Kidney epithelial cell (primary cell): ENCODE data around the gene RBBP4. TPM values are rescaled to one million over a fixed set of nuclear protein-coding genes. Genes with fewer than 3 reads are reported as not detected.
"Not testable (repeated sequence)": the region's sequence is repeated elsewhere in the genome, so short reads cannot be mapped to it uniquely, and the experiment has no call there.

ENCODE experiments used
- DNase-seq: peaks from one replicate; pipeline ENCODE4 v3.0.0-alpha.2; 2010; ENCODE audit warnings: low read depth
- H3K27me3 ChIP-seq: 2 replicates; pipeline ENCODE4 v1.6.0; 2011; ENCODE audit warnings: low read length; ENCODE audit not compliant: control insufficient read depth, insufficient read depth
- H3K36me3 ChIP-seq: 2 replicates; pipeline ENCODE4 v1.5.1; 2011; ENCODE audit warnings: low read length; ENCODE audit not compliant: control insufficient read depth, insufficient read depth
- H3K4me3 ChIP-seq: 2 replicates; pipeline ENCODE4 v1.5.1; 2011; ENCODE audit warnings: low read depth, mild to moderate bottlenecking, control low read depth, low read length
- total RNA-seq: library from RNA; depleted of rRNA; stranded (reverse); fragments of >200 nt; gene quantifications from 2 replicates; pipeline ENCODE4 v1.2.3, GENCODE V29; 2015
- TF ChIP-seq, protein P1 (sequence below): IDR thresholded peaks from 2 replicates; pipeline ENCODE4 v1.5.1; 2011; ENCODE audit warnings: mild to moderate bottlenecking, moderate library complexity, low read length, control low read depth, inconsistent platforms; ENCODE audit not compliant: insufficient read depth, poor library complexity, severe bottlenecking

The RBBP4 gene
- total RNA-seq, 1 donor from 2014 or later: 216 TPM

GRCh38 chr1:32693455-32694174 lies 42.6 kb downstream of the RBBP4 start:
- H3K4me3 ChIP-seq: no peak overlapping the region
- TF ChIP-seq, protein P1, sequence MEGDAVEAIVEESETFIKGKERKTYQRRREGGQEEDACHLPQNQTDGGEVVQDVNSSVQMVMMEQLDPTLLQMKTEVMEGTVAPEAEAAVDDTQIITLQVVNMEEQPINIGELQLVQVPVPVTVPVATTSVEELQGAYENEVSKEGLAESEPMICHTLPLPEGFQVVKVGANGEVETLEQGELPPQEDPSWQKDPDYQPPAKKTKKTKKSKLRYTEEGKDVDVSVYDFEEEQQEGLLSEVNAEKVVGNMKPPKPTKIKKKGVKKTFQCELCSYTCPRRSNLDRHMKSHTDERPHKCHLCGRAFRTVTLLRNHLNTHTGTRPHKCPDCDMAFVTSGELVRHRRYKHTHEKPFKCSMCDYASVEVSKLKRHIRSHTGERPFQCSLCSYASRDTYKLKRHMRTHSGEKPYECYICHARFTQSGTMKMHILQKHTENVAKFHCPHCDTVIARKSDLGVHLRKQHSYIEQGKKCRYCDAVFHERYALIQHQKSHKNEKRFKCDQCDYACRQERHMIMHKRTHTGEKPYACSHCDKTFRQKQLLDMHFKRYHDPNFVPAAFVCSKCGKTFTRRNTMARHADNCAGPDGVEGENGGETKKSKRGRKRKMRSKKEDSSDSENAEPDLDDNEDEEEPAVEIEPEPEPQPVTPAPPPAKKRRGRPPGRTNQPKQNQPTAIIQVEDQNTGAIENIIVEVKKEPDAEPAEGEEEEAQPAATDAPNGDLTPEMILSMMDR: no peak
- H3K36me3 ChIP-seq: no peaks in the 10 kb centered on the region
- DNase-seq: no peak
- H3K27me3 ChIP-seq: no peaks in the 10 kb centered on the region

GRCh38 chr1:32695098-32695904 lies 44.3 kb downstream of the RBBP4 start:
- Histone ChIP-seq H3K4me3 (no peak overlapping the region), H3K27me3 (no peaks in the 10 kb centered on the region), H3K36me3 (no peaks in the 10 kb centered on the region)
- no peak for DNase-seq
- TF ChIP-seq, protein P1: no peak

GRCh38 chr1:32696041-32696440 lies 45.0 kb downstream of the RBBP4 start:
- Histone ChIP-seq H3K27me3 (no peaks in the 10 kb centered on the region), H3K4me3 (no peak overlapping the region), H3K36me3 (no peaks in the 10 kb centered on the region)
- DNase-seq: no peak
- TF ChIP-seq, protein P1: no peak

DNA sequence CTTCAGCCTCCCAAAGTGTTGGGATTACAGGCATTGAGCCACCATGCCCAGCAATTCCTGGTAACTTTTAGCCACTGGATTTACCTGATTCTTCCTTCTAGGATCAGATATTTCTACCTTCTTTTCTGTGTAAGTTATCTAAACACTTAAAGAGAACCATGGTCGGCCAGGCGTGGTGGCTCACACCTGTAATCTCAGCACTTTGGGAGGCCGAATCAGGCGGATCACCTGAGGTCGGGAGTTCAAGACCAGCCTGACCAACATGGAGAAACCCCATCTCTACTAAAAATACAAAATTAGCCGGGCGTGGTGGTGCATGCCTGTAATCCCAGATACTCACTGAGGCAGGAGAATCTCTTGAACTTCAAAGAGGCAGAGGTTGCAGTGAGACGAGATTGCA lies 46.0 kb downstream of the RBBP4 start:
- not testable (repeated sequence) for H3K4me3 ChIP-seq, H3K36me3 ChIP-seq, H3K27me3 ChIP-seq, DNase-seq

DNA sequence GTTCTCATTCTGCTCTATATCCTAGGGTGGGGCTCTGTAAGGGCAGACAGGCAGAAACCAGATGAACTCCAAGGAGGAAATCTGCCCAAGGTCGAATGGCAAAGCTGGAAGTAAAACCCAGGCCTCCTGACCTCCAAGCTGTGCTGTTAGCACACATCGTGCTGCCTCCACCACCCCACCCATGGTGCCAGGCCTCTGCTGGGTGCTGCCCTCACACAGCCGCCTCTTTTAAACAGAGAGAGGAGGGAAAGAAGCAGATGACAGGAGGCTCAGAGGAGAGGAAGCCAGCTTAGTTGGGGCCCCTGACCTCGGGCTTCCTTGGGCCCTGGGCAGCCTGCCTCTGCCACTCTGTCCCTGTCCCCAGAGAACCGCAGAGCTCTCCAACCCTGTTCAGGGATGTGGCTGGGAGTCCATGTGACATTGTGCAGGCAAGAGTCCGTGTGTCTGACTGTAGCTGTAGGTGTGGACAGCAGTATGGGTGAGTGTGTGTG lies 50.5 kb downstream of the RBBP4 start:
- TF ChIP-seq, protein P1: no peak
- Histone ChIP-seq H3K36me3 (no peaks in the 10 kb centered on the region), H3K4me3 (peak overlapping the region; percentile 73), H3K27me3 (no peaks in the 10 kb centered on the region)
- DNase-seq: no peak

GRCh38 chr1:32701951-32702598 lies 51.1 kb downstream of the RBBP4 start:
- Histone ChIP-seq H3K4me3 (peak overlapping the region; percentile 73), H3K36me3 (no peaks in the 10 kb centered on the region), H3K27me3 (no peaks in the 10 kb centered on the region)
- TF ChIP-seq, protein P1: no peak
- DNase-seq: no peak
